A549 (cell line): ENCODE measurements around the gene IL17REL. TPM values are rescaled to one million over a fixed set of nuclear protein-coding genes. Genes with fewer than 3 reads are reported as not detected.

Source experiments
- ATAC-seq, 2 experiments: fragments of 200-7000 bp in 1 of 2; fragments of >200 bp in 1 of 2; cut with Nextera tagmentation in 1 of 2; cut with Tn5 transposase in 1 of 2; 3 replicates each; pipeline versions ENCODE4 v1.8.0 to v1.9.1; 2018 to 2020; ENCODE audit warnings: mild to moderate bottlenecking in 1 of 2, moderate library complexity in 1 of 2
- CTCF ChIA-PET: fragments of 300-600 bp; sonication (Branson Sonifier 250); formaldehyde crosslinking; extraction: SDS; loops from one replicate; lab custom pipeline; 2021; ENCODE audit warnings: antibody characterized with exemption, inconsistent platforms; lab: Yijun Ruan, JAX
- POLR2A ChIA-PET: fragments of 350-600 bp; formaldehyde crosslinking; extraction: SDS; loops from one replicate; lab custom pipeline; 2021; ENCODE audit warnings: antibody characterized with exemption, inconsistent platforms; lab: Yijun Ruan, JAX
- DNase-seq, 2 experiments: peaks; one replicate each; pipeline versions ENCODE4 v3.0.0 to v3.0.0-alpha.2; 2011 to 2016; ENCODE audit warnings: low read depth in 1 of 2, low spot score in 1 of 2
- FAIRE-seq: peaks from 2 replicates; lab custom pipeline; 2011; peaks lifted over from hg19 to GRCh38; lab: Jason Lieb, UNC
- H3K27ac ChIP-seq, 2 experiments: fragments of >200 bp; sonication (Bioruptor Twin); formaldehyde crosslinking; 3 replicates each; pipeline ENCODE4 v1.5.1; 2016 to 2017
- H3K4me1 ChIP-seq: fragments of >200 bp; sonication (Bioruptor Twin); formaldehyde crosslinking; 3 replicates; pipeline ENCODE4 v1.6.1; 2016
- H3K4me2 ChIP-seq: fragments of >200 bp; sonication (Bioruptor Twin); formaldehyde crosslinking; 3 replicates; pipeline ENCODE4 v1.6.1; 2016
- H3K4me3 ChIP-seq: fragments of >200 bp; sonication (Bioruptor Twin); formaldehyde crosslinking; 3 replicates; pipeline ENCODE4 v1.5.1; 2016
- H3K9me3 ChIP-seq: fragments of >200 bp; sonication (Bioruptor Twin); formaldehyde crosslinking; 3 replicates; pipeline ENCODE4 v1.6.1; 2016
- BCL3 ChIP-seq: fragments of >200 bp; sonication (Bioruptor Twin); formaldehyde crosslinking; IDR thresholded peaks from 3 replicates; pipeline ENCODE4 v1.6.1; 2016
- CEBPB ChIP-seq, 2 experiments: fragments of >200 bp in 1 of 2; sonication (Bioruptor Twin) in 1 of 2; formaldehyde crosslinking in 1 of 2; IDR thresholded peaks; 2 replicates each; pipeline ENCODE4 v1.6.1; 2012 to 2016
- E2F6 ChIP-seq: IDR thresholded peaks from 2 replicates; pipeline ENCODE4 v1.6.1; 2012; ENCODE audit warnings: low read depth, borderline replicate concordance
- EHMT2 ChIP-seq: fragments of 200-600 bp; sonication (generic); IDR thresholded peaks from 2 replicates; pipeline ENCODE4 v1.6.1; 2016; ENCODE audit warnings: antibody characterized with exemption, low read depth, mild to moderate bottlenecking, moderate library complexity
- FOSB ChIP-seq: fragments of 250-450 bp; sonication (Bioruptor Pico); IDR thresholded peaks from 2 replicates; pipeline ENCODE4 v1.5.0; 2020; ENCODE audit warnings: mild to moderate bottlenecking, moderate library complexity
- FOSL2 ChIP-seq, 2 experiments: fragments of 450-650 bp in 1 of 2; fragments of >200 bp in 1 of 2; sonication (Bioruptor Twin) in 1 of 2; formaldehyde crosslinking; IDR thresholded peaks; 2 replicates each; pipeline versions ENCODE4 v1.5.0 to v1.6.1; 2016 to 2020; ENCODE audit warnings: mild to moderate bottlenecking in 1 of 2, moderate library complexity in 1 of 2
- GATA3 ChIP-seq: IDR thresholded peaks from 2 replicates; pipeline ENCODE4 v1.6.1; 2012; ENCODE audit warnings: borderline replicate concordance
- HDAC2 ChIP-seq: fragments of 200-600 bp; sonication (generic); IDR thresholded peaks from 2 replicates; pipeline ENCODE4 v1.6.1; 2016
- HES2 ChIP-seq: fragments of >200 bp; sonication (Bioruptor Twin); formaldehyde crosslinking; IDR thresholded peaks from 2 replicates; pipeline ENCODE4 v1.6.1; 2016
- HEYL ChIP-seq: fragments of 250-450 bp; sonication (Bioruptor Pico); IDR thresholded peaks from 2 replicates; pipeline ENCODE4 v1.8.0; 2021; ENCODE audit warnings: mild to moderate bottlenecking, moderate library complexity
- HOXA7 ChIP-seq: fragments of 250-450 bp; sonication (Bioruptor Pico); IDR thresholded peaks from 2 replicates; pipeline ENCODE4 v1.5.0; 2020; ENCODE audit warnings: mild to moderate bottlenecking, moderate library complexity
- HOXB13 ChIP-seq: fragments of 250-450 bp; sonication (Bioruptor Pico); IDR thresholded peaks from 2 replicates; pipeline ENCODE4 v1.5.0; 2020; ENCODE audit warnings: low read depth, mild to moderate bottlenecking, moderate library complexity
- JUN ChIP-seq, 2 experiments: fragments of >200 bp; sonication (Bioruptor Twin); formaldehyde crosslinking; IDR thresholded peaks; 2 replicates in 1 of 2; 3 replicates in 1 of 2; pipeline ENCODE4 v1.6.1; 2016 to 2017
- MAFK ChIP-seq: fragments of 450-650 bp; IDR thresholded peaks from 2 replicates; pipeline ENCODE4 v1.6.1; 2014; ENCODE audit not compliant: partially characterized antibody
- MYC ChIP-seq: IDR thresholded peaks from 2 replicates; pipeline ENCODE4 v1.6.1; 2012; ENCODE audit warnings: mild to moderate bottlenecking, inconsistent platforms, low read length, improper control_type of control experiment, borderline replicate concordance
- NPAS2 ChIP-seq: fragments of 250-450 bp; sonication (Bioruptor Pico); IDR thresholded peaks from 2 replicates; pipeline ENCODE4 v1.8.0; 2022; ENCODE audit warnings: mild to moderate bottlenecking, moderate library complexity, borderline replicate concordance
- RAD21 ChIP-seq, 2 experiments: fragments of >200 bp in 1 of 2; sonication (Bioruptor Twin) in 1 of 2; formaldehyde crosslinking in 1 of 2; IDR thresholded peaks in 1 of 2; conservative IDR thresholded peaks in 1 of 2; 2 replicates in 1 of 2; 3 replicates in 1 of 2; pipeline ENCODE4 v1.6.1; 2012 to 2018; ENCODE audit warnings: inconsistent platforms in 1 of 2
- RARB ChIP-seq: fragments of 250-450 bp; sonication (Bioruptor Pico); IDR thresholded peaks from 2 replicates; pipeline ENCODE4 v1.8.0; 2021; ENCODE audit warnings: mild to moderate bottlenecking, moderate library complexity
- RFX5 ChIP-seq: fragments of 450-650 bp; IDR thresholded peaks from 2 replicates; pipeline ENCODE4 v1.7.1; 2014; ENCODE audit warnings: antibody characterized with exemption, mild to moderate bottlenecking, moderate library complexity
- RNF2 ChIP-seq: fragments of 200-600 bp; sonication (generic); IDR thresholded peaks from 2 replicates; pipeline ENCODE4 v1.6.1; 2016; ENCODE audit warnings: low read depth, mild to moderate bottlenecking, antibody characterized with exemption, moderate library complexity, borderline replicate concordance
- SREBF2 ChIP-seq: fragments of 450-650 bp; IDR thresholded peaks from 2 replicates; pipeline ENCODE4 v1.6.1; 2014; ENCODE audit warnings: mild to moderate bottlenecking, moderate library complexity
- TP53 ChIP-seq: fragments of 250-450 bp; sonication (Bioruptor Pico); IDR thresholded peaks from 2 replicates; pipeline ENCODE4 v1.5.0; 2021; ENCODE audit warnings: mild to moderate bottlenecking, moderate library complexity
- ZSCAN20 ChIP-seq: fragments of 250-450 bp; sonication (Bioruptor Pico); IDR thresholded peaks from 2 replicates; pipeline ENCODE4 v1.8.0; 2022; ENCODE audit warnings: mild to moderate bottlenecking, moderate library complexity
- WGBS: methylation state at CpG from one replicate; pipeline ENCODE4 v1.1.6; 2017; ENCODE audit errors: missing lambda C conversion rate; 5-methylcytosine and 5-hydroxymethylcytosine counted together
- polyA plus RNA-seq, 4 experiments: library from polyadenylated mRNA; depleted of rRNA in 3 of 4; stranded (reverse); fragments of >200 nt; fragmentation: RNase III in 1 of 4; extraction: RNeasy Plus Mini Kit Qiagen cat#74134 plus additional on column Dnase treatment in 1 of 4; gene quantifications; 2 replicates in 3 of 4; 3 replicates in 1 of 4; pipeline ENCODE4 v1.2.3, GENCODE V29; 2011 to 2017

Gene IL17REL
- polyA plus RNA-seq, 2 of the 4 experiments (the other 2 are of a cell fraction), result 0.06 TPM; not detected in 1

DNA sequence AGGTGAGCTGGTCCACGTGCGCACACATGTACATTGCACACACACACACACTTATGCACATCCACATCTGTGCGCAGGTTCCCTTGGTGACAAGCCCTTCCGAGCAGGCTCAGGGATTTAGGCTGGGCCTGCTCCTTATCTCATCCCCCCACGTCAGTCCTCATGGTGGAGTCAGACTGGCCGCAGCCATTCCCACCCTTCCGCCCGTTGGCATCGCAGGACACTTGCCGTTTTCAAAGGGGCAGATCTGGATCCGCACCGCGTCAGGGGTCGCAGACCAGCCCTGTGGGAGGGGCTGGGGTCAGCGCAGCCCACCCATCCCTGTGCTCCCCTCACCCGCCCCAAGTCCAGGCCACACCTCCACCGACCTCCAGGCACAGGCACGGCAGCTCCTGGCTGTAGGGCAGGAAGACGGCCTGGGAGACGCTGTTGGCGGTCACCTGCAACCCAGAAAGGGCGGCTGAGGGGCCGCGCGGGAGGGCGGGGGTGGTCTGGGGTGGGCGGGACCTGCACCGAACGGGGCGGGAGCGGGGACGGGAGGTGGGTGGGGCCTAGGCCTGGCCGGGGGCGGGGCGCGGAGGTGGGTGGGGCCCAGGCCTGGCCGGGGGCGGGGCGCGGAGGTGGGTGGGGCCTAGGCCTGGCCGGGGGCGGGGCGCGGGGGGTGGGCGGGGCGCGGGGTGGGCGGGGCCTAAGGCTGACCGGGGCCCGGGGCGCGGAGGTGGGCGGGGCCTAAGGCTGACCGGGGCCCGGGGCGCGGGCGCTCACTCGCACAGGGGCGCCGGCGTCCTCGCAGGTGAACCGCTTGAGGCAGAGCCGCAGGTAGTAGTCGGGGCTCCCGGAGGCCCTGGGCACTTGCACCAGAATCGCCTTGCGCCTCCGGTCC is 13.3 kb downstream of the IL17REL start:
- TF ChIP-seq RAD21 (conservative IDR thresholded peaks at IDR 0.05 in 1 of 2, IDR thresholded peaks at IDR 0.05 in 1 of 2) (no peak), HEYL (CRISPR knock-in tag) (no peak), JUN (IDR thresholded peaks at IDR 0.05) (no peak), CEBPB (IDR thresholded peaks at IDR 0.05) (no peak), NPAS2 (CRISPR knock-in tag) (no peak), FOSL2 (IDR thresholded peaks at IDR 0.05) (no peak), FOSL2 (CRISPR knock-in tag; IDR thresholded peaks at IDR 0.05) (no peak)
- ATAC-seq (peak; percentile 19 to 28; a peak in 4 of 6 replicates), DNase-seq (no peak), FAIRE-seq (no peak)
- H3K27ac ChIP-seq, result peak overlapping the region; percentile 55 to 82; a peak in 4 of 6 replicates
- H3K4me1 ChIP-seq, result peaks cover 4% of the 10 kb centered on the region; the same call in 1 of the 3 replicates
- no peaks in the 10 kb centered on the region for H3K9me3 ChIP-seq
- WGBS, result 81% methylated on average over 6 of the region's 70 CpGs
- POLR2A ChIA-PET, result no interaction called here
- CTCF ChIA-PET, result interaction anchor here (2.1 kb wide), 1 partner anchor 31 kb away, joined by 8 read pairs; no protein-coding TSS in a partner anchor
- peak overlapping the region; percentile 87 for H3K4me2 ChIP-seq
- peak overlapping the region; percentile 41 for H3K4me3 ChIP-seq

DNA sequence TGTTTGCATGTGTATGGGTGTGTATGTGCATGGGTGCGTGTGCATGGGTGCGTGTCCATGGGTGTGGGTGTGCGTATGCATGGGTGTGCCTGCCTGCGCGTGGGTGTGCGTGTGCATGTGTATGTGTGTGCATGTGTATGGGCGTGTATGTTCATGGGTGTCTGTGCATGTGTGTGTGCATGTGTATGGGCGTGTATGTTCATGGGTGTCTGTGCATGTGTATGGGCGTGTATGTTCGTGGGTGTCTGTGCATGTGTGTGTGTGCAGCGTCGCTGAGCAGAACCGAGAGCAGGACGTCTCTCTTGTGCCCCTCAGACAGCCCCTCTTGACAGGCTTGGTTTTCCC is 13.9 kb downstream of the IL17REL start:
- 86% methylated on average over 14 of the region's 14 CpGs for WGBS
- Histone ChIP-seq H3K4me2 (peak overlapping the region; percentile 87), H3K4me3 (peak overlapping the region; percentile 41; the same call in 1 of the 3 replicates), H3K27ac (no peak overlapping the region), H3K4me1 (peaks cover 4% of the 10 kb centered on the region; the same call in 1 of the 3 replicates), H3K9me3 (no peaks in the 10 kb centered on the region)
- TF ChIP-seq RFX5 (no peak), SREBF2 (no peak), MYC (no peak), E2F6 (no peak), ZSCAN20 (CRISPR knock-in tag) (no peak), EHMT2 (no peak), RNF2 (no peak), HOXA7 (CRISPR knock-in tag) (no peak), HDAC2 (no peak), BCL3 (no peak), GATA3 (no peak), RAD21 (conservative IDR thresholded peaks at IDR 0.05 in 1 of 2, IDR thresholded peaks at IDR 0.05 in 1 of 2) (no peak)
- CTCF ChIA-PET, result interaction anchor here (0.6 to 2.1 kb wide), 3 partner anchors 32 to 80 kb away, joined by 3 to 8 read pairs (median 3); no protein-coding TSS in a partner anchor
- no peak for ATAC-seq
- POLR2A ChIA-PET, result no interaction called here
- no peak for DNase-seq
- FAIRE-seq, result no peak

GRCh38 chr22:49997932-49998717 is 14.4 kb downstream of the IL17REL start:
- TF ChIP-seq MAFK, result no peak
- no peak for TF ChIP-seq HES2
- no peak for TF ChIP-seq HEYL (CRISPR knock-in tag)
- no peak for TF ChIP-seq EHMT2
- TF ChIP-seq GATA3, result no peak
- no peak for TF ChIP-seq E2F6
- no peak for TF ChIP-seq RAD21 (conservative IDR thresholded peaks at IDR 0.05 in 1 of 2, IDR thresholded peaks at IDR 0.05 in 1 of 2)
- TF ChIP-seq RARB (CRISPR knock-in tag), result no peak
- TF ChIP-seq FOSB (CRISPR knock-in tag), result no peak
- TF ChIP-seq HOXB13 (CRISPR knock-in tag), result no peak
- TF ChIP-seq TP53 (CRISPR knock-in tag), result no peak
- CTCF ChIA-PET, result interaction anchor here (0.5 to 6.5 kb wide), 4 partner anchors 18 to 81 kb away, joined by 3 to 39 read pairs (median 3); no protein-coding TSS in a partner anchor
- Histone ChIP-seq H3K4me1 (peaks cover 4% of the 10 kb centered on the region; the same call in 1 of the 3 replicates), H3K4me3 (no peak overlapping the region), H3K9me3 (no peaks in the 10 kb centered on the region), H3K27ac (no peak overlapping the region), H3K4me2 (no peak overlapping the region; the same call in 2 of the 3 replicates)
- 83% methylated on average over 1 of the region's 21 CpGs for WGBS
- FAIRE-seq (no peak), ATAC-seq (no peak), DNase-seq (no peak)
- POLR2A ChIA-PET, result no interaction called here
